ENCODE measurements around the gene TNFSF11.

- TF ChIP-seq CTCF (IDR thresholded peaks at IDR 0.05; ENCODE audit: extremely low read depth in 1 of 2, insufficient read depth in 1 of 2, low read depth in 1 of 2, low read length in 2 of 2) (no peak), POLR2A (IDR thresholded peaks at IDR 0.05; ENCODE audit: low read depth, low read length) (no peak), POLR2AphosphoS5 (IDR thresholded peaks at IDR 0.05; ENCODE audit: insufficient read depth, low read depth, low read length) (no peak), EZH2 (IDR thresholded peaks at IDR 0.05; ENCODE audit: borderline replicate concordance, low read depth, low read length, severe bottlenecking) (no peak), JUN (IDR thresholded peaks at IDR 0.05; ENCODE audit: borderline replicate concordance, insufficient read depth, insufficient read length, low read depth) (no peak), MAX (IDR thresholded peaks at IDR 0.05; ENCODE audit: insufficient read depth, insufficient read length) (no peak)
Observed at GRCh38 chr13:42651936-42652641, 78.1 kb downstream of the TNFSF11 start.
